DND-41 (cell line): ENCODE data around the gene CEP162.

Source experiments
- ATAC-seq: fragments of 200-7000 bp; cut with Tn5 transposase; 3 replicates; pipeline ENCODE4 v1.9.1; 2021; ENCODE audit warnings: low read depth; ENCODE audit not compliant: insufficient read depth
- DNase-seq: peaks from one replicate; pipeline ENCODE4 v3.0.0-alpha.2; 2020
- H2AFZ ChIP-seq: 2 replicates; pipeline ENCODE4 v1.6.0; 2012; ENCODE audit warnings: low read depth, low read length
- H3K27ac ChIP-seq: 2 replicates; pipeline ENCODE4 v1.5.1; 2012; ENCODE audit warnings: low read length, inconsistent platforms
- H3K27me3 ChIP-seq: fragments of 200-600 bp; sonication (generic); 2 replicates; pipeline ENCODE4 v1.6.0; 2012; ENCODE audit warnings: low read length, mild to moderate bottlenecking, inconsistent platforms; ENCODE audit not compliant: insufficient read depth, poor library complexity
- H3K36me3 ChIP-seq: 2 replicates; pipeline ENCODE4 v1.5.1; 2012; ENCODE audit warnings: low read length, inconsistent platforms; ENCODE audit not compliant: insufficient read depth
- H3K4me1 ChIP-seq: 2 replicates; pipeline ENCODE4 v1.5.1; 2012; ENCODE audit warnings: mild to moderate bottlenecking, low read length; ENCODE audit not compliant: insufficient read depth
- H3K4me2 ChIP-seq: 2 replicates; pipeline ENCODE4 v1.6.0; 2012; ENCODE audit warnings: mild to moderate bottlenecking, moderate library complexity, low read length, inconsistent platforms; ENCODE audit not compliant: insufficient read depth
- H3K4me3 ChIP-seq, 2 experiments: fragments of 200-600 bp in 1 of 2; shearing (Covaris generic) in 1 of 2; 2 replicates each; pipeline ENCODE4 v1.5.1; 2012 to 2016; ENCODE audit warnings: inconsistent platforms in 2 of 2, low read length in 2 of 2, mild to moderate bottlenecking in 2 of 2, low read depth in 1 of 2, moderate library complexity in 1 of 2
- H3K79me2 ChIP-seq: 2 replicates; pipeline ENCODE4 v1.6.0; 2012; ENCODE audit warnings: low read length, inconsistent platforms; ENCODE audit not compliant: insufficient read depth
- H3K9ac ChIP-seq: 2 replicates; pipeline ENCODE4 v1.6.0; 2012; ENCODE audit warnings: low read depth, mild to moderate bottlenecking, inconsistent platforms, low read length, moderate library complexity
- H3K9me3 ChIP-seq: 2 replicates; pipeline ENCODE4 v1.5.1; 2012; ENCODE audit warnings: low read length, moderate library complexity, mild to moderate bottlenecking, inconsistent platforms; ENCODE audit not compliant: insufficient read depth, severe bottlenecking
- H4K20me1 ChIP-seq: 2 replicates; pipeline ENCODE4 v1.6.0; 2012; ENCODE audit warnings: low read length; ENCODE audit not compliant: insufficient read depth
- EZH2 ChIP-seq: IDR thresholded peaks from 3 replicates; pipeline ENCODE4 v1.6.1; 2012; ENCODE audit warnings: borderline replicate concordance, low read depth, mild to moderate bottlenecking, moderate library complexity, low read length, inconsistent platforms; ENCODE audit not compliant: severe bottlenecking
- TF ChIP-seq, protein P1 (sequence below): IDR thresholded peaks from 2 replicates; pipeline ENCODE4 v1.5.1; 2012; ENCODE audit warnings: borderline replicate concordance, low read length, moderate library complexity, mild to moderate bottlenecking; ENCODE audit not compliant: poor library complexity, severe bottlenecking; ENCODE audit errors: extremely low read depth

The CEP162 gene

GRCh38 chr6:84074988-84075781 lies 152.3 kb downstream of the CEP162 start:
- H3K27ac ChIP-seq, result no peak overlapping the region
- no peak overlapping the region for H2AFZ ChIP-seq

More at GRCh38 chr6:84074988-84075781, 152.3 kb downstream of the CEP162 start:
- no peaks in the 10 kb centered on the region for H3K27me3 ChIP-seq
- H3K9me3 ChIP-seq, result no peaks in the 10 kb centered on the region
- H3K4me2 ChIP-seq, result no peak overlapping the region
- TF ChIP-seq EZH2, result no peak
- TF ChIP-seq, protein P1, sequence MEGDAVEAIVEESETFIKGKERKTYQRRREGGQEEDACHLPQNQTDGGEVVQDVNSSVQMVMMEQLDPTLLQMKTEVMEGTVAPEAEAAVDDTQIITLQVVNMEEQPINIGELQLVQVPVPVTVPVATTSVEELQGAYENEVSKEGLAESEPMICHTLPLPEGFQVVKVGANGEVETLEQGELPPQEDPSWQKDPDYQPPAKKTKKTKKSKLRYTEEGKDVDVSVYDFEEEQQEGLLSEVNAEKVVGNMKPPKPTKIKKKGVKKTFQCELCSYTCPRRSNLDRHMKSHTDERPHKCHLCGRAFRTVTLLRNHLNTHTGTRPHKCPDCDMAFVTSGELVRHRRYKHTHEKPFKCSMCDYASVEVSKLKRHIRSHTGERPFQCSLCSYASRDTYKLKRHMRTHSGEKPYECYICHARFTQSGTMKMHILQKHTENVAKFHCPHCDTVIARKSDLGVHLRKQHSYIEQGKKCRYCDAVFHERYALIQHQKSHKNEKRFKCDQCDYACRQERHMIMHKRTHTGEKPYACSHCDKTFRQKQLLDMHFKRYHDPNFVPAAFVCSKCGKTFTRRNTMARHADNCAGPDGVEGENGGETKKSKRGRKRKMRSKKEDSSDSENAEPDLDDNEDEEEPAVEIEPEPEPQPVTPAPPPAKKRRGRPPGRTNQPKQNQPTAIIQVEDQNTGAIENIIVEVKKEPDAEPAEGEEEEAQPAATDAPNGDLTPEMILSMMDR, result no peak
- no peaks in the 10 kb centered on the region for H3K79me2 ChIP-seq
- no peak overlapping the region for H3K9ac ChIP-seq
- DNase-seq (no peak), ATAC-seq (no peak)
- no peaks in the 10 kb centered on the region for H3K36me3 ChIP-seq
- H3K4me1 ChIP-seq, result no peaks in the 10 kb centered on the region
- no peaks in the 10 kb centered on the region for H4K20me1 ChIP-seq
- no peak overlapping the region for H3K4me3 ChIP-seq
